HL-60 (cell line): ENCODE results near the gene PSMG1.

ENCODE experiments used
- DNase-seq, 2 experiments: peaks; one replicate each; pipeline ENCODE4 v3.0.0-alpha.2; 2010 to 2020; ENCODE audit warnings: low read depth in 1 of 2, low spot score in 1 of 2
- H3K27ac ChIP-seq: fragments of 250-450 bp; sonication (Bioruptor Pico); replicated peaks from 2 replicates; pipeline ENCODE4 v1.5.1; 2020; ENCODE audit warnings: mild to moderate bottlenecking, moderate library complexity
- H3K27me3 ChIP-seq: fragments of 250-450 bp; sonication (Bioruptor Pico); 2 replicates; pipeline ENCODE4 v1.5.1; 2021; ENCODE audit warnings: mild to moderate bottlenecking, moderate library complexity; ENCODE audit not compliant: insufficient read depth, poor library complexity, severe bottlenecking
- H3K4me3 ChIP-seq: replicated peaks from 2 replicates; pipeline ENCODE4 v1.5.1; 2011; ENCODE audit warnings: mild to moderate bottlenecking, control low read depth, low read length; ENCODE audit not compliant: insufficient read depth
- CTCF ChIP-seq: IDR thresholded peaks from one replicate; pipeline ENCODE4 v1.5.1; 2011; ENCODE audit warnings: low read length, control low read depth, inconsistent platforms; ENCODE audit not compliant: insufficient read depth
- GABPA ChIP-seq: IDR thresholded peaks from 2 replicates; pipeline ENCODE4 v1.6.1; 2012; ENCODE audit warnings: low read depth
- POLR2AphosphoS5 ChIP-seq: IDR thresholded peaks from 2 replicates; pipeline ENCODE4 v1.6.1; 2012; ENCODE audit warnings: low read depth
- REST ChIP-seq: IDR thresholded peaks from 2 replicates; pipeline ENCODE4 v1.6.1; 2012; ENCODE audit warnings: low read depth; ENCODE audit not compliant: insufficient replicate concordance
- SPI1 ChIP-seq: IDR thresholded peaks from 2 replicates; pipeline ENCODE4 v1.6.1; 2012; ENCODE audit warnings: low read depth, mild to moderate bottlenecking, borderline replicate concordance

The PSMG1 gene

GRCh38 chr21:39141502-39141901, 41.7 kb downstream of the PSMG1 start:
- Histone ChIP-seq H3K4me3 (no peak overlapping the region), H3K27me3 (no peaks in the 10 kb centered on the region), H3K27ac (no peak overlapping the region)
- DNase-seq = no peak
- TF ChIP-seq REST = no peak
- no peak for TF ChIP-seq GABPA
- TF ChIP-seq CTCF = no peak

DNA sequence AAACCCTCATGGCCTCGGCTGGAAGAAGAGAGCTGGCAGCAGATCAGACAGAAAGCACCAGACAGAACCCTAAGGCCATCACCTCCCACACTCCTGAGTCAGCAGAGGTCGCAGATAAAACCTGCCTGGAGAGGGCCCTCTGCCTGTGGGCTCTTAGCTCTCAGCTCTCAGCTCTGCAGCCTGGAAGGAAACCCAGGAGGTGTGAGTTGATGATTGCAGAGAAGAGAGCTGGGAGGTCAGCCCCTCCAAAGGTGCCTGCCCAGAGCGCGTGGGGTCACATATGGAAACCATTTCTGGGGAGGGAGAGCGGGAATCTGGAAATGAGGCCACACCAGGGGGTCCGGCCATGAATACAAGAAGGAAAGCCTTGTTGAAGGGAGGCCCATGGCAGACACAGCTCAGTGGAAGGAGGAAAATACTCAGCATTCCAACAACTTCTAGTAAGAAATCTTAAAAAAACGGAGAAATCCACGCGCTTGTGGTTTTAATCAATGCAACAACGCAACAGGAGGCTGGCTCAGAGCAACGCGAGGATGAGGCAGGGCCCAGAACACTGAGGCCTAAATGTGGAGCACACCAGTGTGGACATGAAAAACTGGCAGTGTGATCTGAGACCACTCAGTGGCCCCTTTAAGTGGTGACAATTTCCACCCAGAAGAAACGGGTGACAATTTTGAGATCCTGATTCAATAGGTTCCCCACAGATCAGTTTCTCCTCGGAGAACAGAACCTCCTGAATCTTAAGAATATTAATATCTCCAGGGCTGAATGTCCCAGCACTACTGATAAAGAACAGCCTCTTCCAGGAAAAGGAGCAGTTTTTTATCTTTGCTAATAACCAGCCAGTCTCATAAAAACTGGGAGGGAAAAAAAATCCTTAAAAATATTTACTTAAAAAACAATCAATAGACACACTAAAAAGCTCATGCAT, 45.7 kb downstream of the PSMG1 start:
- DNase-seq = peak in 1 of 2 experiments; percentile 9
- TF ChIP-seq GABPA (no peak), SPI1 (no peak), REST (no peak), CTCF (no peak), POLR2AphosphoS5 (no peak)
- H3K27ac ChIP-seq = no peak overlapping the region
- no peak overlapping the region for H3K4me3 ChIP-seq
- H3K27me3 ChIP-seq = no peaks in the 10 kb centered on the region

DNA sequence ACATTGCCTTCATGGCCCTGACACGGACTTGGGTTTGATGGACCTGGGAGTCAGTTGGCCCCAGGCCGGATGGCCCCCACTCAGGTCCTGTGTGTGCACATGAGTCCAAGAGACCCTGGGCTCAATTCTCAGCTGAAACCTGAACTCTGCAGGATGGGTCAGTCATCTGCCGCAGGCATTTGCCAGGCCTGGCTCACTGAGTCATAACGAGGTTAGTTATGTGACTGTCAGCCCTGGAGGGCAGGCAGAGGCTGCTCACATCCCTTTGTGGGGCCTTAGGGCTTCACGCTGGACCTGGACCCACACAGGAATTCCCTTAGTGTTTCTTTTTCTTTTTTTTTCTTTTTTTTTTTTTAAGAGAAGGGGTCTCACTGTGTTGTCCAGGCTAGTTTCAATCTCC, 46.5 kb downstream of the PSMG1 start:
- no peak for DNase-seq
- TF ChIP-seq SPI1 = no peak
- no peak for TF ChIP-seq GABPA
- no peak for TF ChIP-seq CTCF
- no peak for TF ChIP-seq REST
- TF ChIP-seq POLR2AphosphoS5 = no peak
- Histone ChIP-seq H3K4me3 (no peak overlapping the region), H3K27me3 (no peaks in the 10 kb centered on the region), H3K27ac (no peak overlapping the region)
